HTR-8/SVneo (cell line): ENCODE data around the gene AGR2.

Experiments
- DNase-seq: peaks from one replicate; pipeline ENCODE4 v3.0.0; 2011; ENCODE audit warnings: low spot score, mixed read lengths; ENCODE audit not compliant: insufficient read length
- FAIRE-seq: peaks from 2 replicates; lab custom pipeline; 2011; peaks lifted over from hg19 to GRCh38; lab: Jason Lieb, UNC

AGR2 gene

DNA sequence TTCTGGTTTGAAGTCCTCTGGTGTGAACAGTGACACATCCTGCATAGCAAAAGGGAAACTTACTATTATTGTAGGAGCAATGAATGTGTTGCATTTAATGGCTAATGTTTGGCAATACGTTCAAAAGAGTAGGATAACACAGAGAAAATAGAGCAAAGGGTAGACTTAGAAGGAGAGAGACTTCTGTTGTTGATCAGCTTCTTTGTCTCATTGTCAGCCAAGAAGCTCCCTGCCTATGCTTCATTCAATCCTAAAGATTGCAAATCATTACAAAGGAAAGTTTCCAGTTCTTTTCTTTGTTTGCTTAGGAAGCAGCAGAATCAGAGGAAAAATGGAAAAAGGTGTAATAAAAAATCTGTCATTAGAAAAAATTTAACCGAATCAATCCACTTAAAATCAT is 59.2 kb downstream of the AGR2 start:
- DNase-seq (no peak), FAIRE-seq (no peak)

DNA sequence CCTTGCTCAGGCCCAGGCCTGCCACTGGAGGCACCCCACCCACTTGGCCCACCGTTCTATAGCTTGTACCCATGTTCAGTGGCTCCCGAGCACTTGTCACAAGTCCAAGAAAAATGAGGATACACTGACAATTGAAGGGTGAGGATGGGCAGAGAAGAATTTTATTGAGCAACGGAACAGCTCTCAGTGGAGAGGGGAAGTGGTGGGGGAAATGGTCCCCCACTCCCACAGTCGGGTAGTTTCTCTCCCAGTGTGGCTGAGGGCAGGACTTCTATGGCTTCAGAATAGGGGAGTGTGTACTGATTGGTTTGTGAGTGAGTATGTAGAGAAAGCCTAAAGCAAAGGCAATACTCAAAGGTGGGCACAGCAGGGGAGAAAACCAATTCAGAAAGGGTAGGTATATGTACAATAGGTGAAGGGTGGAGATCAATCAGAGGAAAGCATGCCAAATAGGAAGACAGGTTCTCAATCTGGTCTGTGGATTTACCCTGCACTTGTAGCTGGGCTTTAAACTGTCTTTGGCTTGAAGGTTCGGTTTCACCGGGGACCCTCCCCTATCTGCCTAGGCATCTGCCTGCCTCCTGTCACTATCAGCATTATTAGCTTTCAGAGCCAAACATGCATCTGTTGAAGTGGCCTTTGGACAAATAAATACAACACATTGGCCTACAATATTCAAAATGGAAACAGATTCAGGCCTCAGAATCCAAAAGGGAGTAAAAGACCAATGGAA is 60.1 kb downstream of the AGR2 start:
- FAIRE-seq (no peak), DNase-seq (no peak)

DNA sequence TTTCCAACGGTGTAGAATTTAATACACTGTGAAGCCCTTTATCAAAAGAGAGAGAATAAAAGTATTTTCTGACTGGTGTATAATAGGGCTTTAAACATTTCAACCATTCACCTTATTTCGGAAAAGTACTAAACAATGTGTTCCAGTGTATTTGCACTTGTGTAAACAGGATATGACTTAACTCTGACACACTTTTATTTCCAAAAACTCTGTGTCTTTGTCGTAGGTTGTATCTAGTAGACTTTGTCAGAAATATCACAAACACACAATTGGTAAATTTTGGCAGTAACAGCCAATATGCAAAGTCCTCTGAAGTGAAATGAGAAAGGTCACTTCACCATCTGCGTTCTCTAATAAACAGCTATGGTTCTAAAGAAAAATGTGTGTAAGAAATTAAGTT is 61.6 kb downstream of the AGR2 start:
- FAIRE-seq (no peak), DNase-seq (no peak)

DNA sequence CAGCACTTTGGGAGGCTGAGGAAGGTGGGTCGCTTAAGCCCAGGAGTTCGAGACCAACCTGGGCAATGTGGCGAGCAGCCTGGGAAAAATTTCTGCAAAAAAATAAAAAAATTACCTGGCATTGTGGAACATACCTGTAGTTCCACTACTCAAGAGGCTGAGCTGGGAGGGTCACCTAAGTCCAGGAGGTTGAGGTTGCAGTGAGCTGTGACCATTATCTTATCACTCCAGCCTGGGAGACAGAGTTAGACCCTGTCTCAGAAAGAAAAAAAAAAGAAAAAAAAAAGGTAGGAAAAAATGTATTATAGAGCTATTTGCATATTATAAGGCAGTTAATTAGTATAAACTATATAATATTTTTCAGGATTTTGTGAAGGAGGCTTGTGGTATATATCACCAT is 62.3 kb downstream of the AGR2 start:
- no peak for FAIRE-seq
- DNase-seq = no peak
